H1 (cell line): ENCODE measurements around the gene NFATC1. TPM values are rescaled to one million over a fixed set of nuclear protein-coding genes. Genes with fewer than 3 reads are reported as not detected.

Source experiments
- CTCF ChIP-seq, 3 experiments: IDR thresholded peaks; 1 replicate in 2 of 3; 2 replicates in 1 of 3; pipeline versions ENCODE4 v1.5.1 to v1.6.1; 2011; ENCODE audit warnings: low read length in 3 of 3, mild to moderate bottlenecking in 3 of 3, inconsistent platforms in 2 of 3, low read depth in 1 of 3, moderate library complexity in 1 of 3; ENCODE audit not compliant: insufficient read depth in 1 of 3; ENCODE audit errors: control extremely low read depth in 1 of 3
- JUND ChIP-seq: IDR thresholded peaks from 2 replicates; pipeline ENCODE4 v1.6.1; 2011; ENCODE audit warnings: mild to moderate bottlenecking, improper control_type of control experiment, low read length
- polyA plus RNA-seq, 7 experiments: library from polyadenylated mRNA; depleted of rRNA in 3 of 7; stranded (reverse) in 5 of 7; unstranded in 2 of 7; fragments of >200 nt in 5 of 7; fragments of 200-250 nt in 2 of 7; gene quantifications; 1 replicate in 5 of 7; 2 replicates in 1 of 7; 4 replicates in 1 of 7; pipeline versions ENCODE4 v1.2.1 to v1.2.3, GENCODE V29; 2011 to 2013; ENCODE audit warnings: missing spikeins in 2 of 7, mixed read lengths in 2 of 7
- total RNA-seq: library from RNA; stranded (reverse); fragmentation: NEBNext Ultra II Directional; extraction: Animal tissue kit (Norgen Biotek cat#: 25700); gene quantifications from 2 replicates; pipeline ENCODE4 v1.2.1, GENCODE V29; 2021

Gene NFATC1
- total and polyA plus RNA-seq, 2 of the 8 experiments (the other 6 are each of a cell fraction or from before 2014, with no cell fraction given): 2.0 to 6.6 TPM

- TF ChIP-seq CTCF (IDR thresholded peaks at IDR 0.05; ENCODE audit: control extremely low read depth in 1 of 3, insufficient read depth in 1 of 3, low read depth in 1 of 3, low read length in 3 of 3) (no peak), JUND (peak; percentile 43; the same call in 1 of the 2 replicates)
- TF ChIP-seq, all 59 proteins: peak for 8
These were observed 171.9 kb downstream of the NFATC1 start (continued) for GRCh38 chr18:79567481-79568147.
